Fibroblast of lung (primary cell): ENCODE results near the gene ZAR1L. TPM values are rescaled to one million over a fixed set of nuclear protein-coding genes. Genes with fewer than 3 reads are reported as not detected.
A peak's percentile ranks its signal among the peaks of the same experiment; 100 is the strongest.

Experiments used
- DNase-seq, 2 donors: peaks; one replicate each; pipeline versions ENCODE4 v3.0.0 to v3.0.0-alpha.2; 2010; ENCODE audit warnings: low read depth in 2 of 2
- H2AFZ ChIP-seq: 2 replicates; pipeline ENCODE4 v1.5.1; 2012; ENCODE audit warnings: low read length, control low read depth, inconsistent platforms
- H3K27ac ChIP-seq: 2 replicates; pipeline ENCODE4 v1.5.1; 2011; ENCODE audit warnings: low read length, control low read depth; ENCODE audit not compliant: insufficient read depth
- H3K27me3 ChIP-seq: 2 replicates; pipeline ENCODE4 v1.5.1; 2011; ENCODE audit warnings: mild to moderate bottlenecking, low read length; ENCODE audit not compliant: control insufficient read depth, insufficient read depth
- H3K36me3 ChIP-seq: 2 replicates; pipeline ENCODE4 v1.5.1; 2011; ENCODE audit warnings: low read length; ENCODE audit not compliant: control insufficient read depth, insufficient read depth
- H3K4me1 ChIP-seq: 2 replicates; pipeline ENCODE4 v1.5.1; 2011; ENCODE audit warnings: low read length; ENCODE audit not compliant: control insufficient read depth, insufficient read depth; ENCODE audit errors: extremely low read depth
- H3K4me2 ChIP-seq: 2 replicates; pipeline ENCODE4 v1.5.1; 2011; ENCODE audit warnings: low read length, control low read depth; ENCODE audit not compliant: insufficient read depth; ENCODE audit errors: extremely low read depth
- H3K4me3 ChIP-seq, 4 experiments: fragments of 200-600 bp in 1 of 4; sonication (generic) in 1 of 4; replicated peaks in 1 of 4; 2 replicates each; pipeline ENCODE4 v1.5.1; 2011 to 2016; ENCODE audit warnings: low read length in 4 of 4, low read depth in 3 of 4, mild to moderate bottlenecking in 3 of 4, control low read depth in 2 of 4, inconsistent platforms in 1 of 4, mixed read lengths in 1 of 4; ENCODE audit not compliant: insufficient read depth in 1 of 4; ENCODE audit errors: control extremely low read depth in 1 of 4
- H3K79me2 ChIP-seq: 2 replicates; pipeline ENCODE4 v1.5.1; 2012; ENCODE audit warnings: mild to moderate bottlenecking, low read length, inconsistent platforms; ENCODE audit not compliant: control insufficient read depth, insufficient read depth
- H3K9ac ChIP-seq: 2 replicates; pipeline ENCODE4 v1.5.1; 2011; ENCODE audit warnings: mild to moderate bottlenecking, low read length, control low read depth; ENCODE audit not compliant: insufficient read depth
- H3K9me3 ChIP-seq: 2 replicates; pipeline ENCODE4 v1.5.1; 2012; ENCODE audit warnings: low read depth, low read length; ENCODE audit not compliant: control insufficient read depth, insufficient read depth
- H4K20me1 ChIP-seq: 2 replicates; pipeline ENCODE4 v1.5.1; 2011; ENCODE audit warnings: low read length; ENCODE audit not compliant: control insufficient read depth, insufficient read depth; ENCODE audit errors: extremely low read depth
- EZH2 ChIP-seq: IDR thresholded peaks from 2 replicates; pipeline ENCODE4 v1.5.1; 2012; ENCODE audit warnings: low read length, control low read depth, mild to moderate bottlenecking; ENCODE audit errors: missing control alignments
- polyA plus RNA-seq, 2 donors: library from polyadenylated mRNA; depleted of rRNA in 1 of 2; stranded (reverse) in 1 of 2; unstranded in 1 of 2; fragments of >200 nt; gene quantifications; 2 replicates each; pipeline ENCODE4 v1.2.1, GENCODE V29; 2011 to 2012; ENCODE audit warnings: missing spikeins in 1 of 2
- total RNA-seq: library from RNA; depleted of rRNA; stranded (reverse); fragments of >200 nt; gene quantifications from 2 replicates; pipeline ENCODE4 v1.2.1, GENCODE V29; 2014
- TF ChIP-seq, protein P1 (sequence below), 2 donors: IDR thresholded peaks in 1 of 2; conservative IDR thresholded peaks in 1 of 2; 1 replicate in 1 of 2; 2 replicates in 1 of 2; pipeline ENCODE4 v1.5.1; 2011 to 2012; ENCODE audit warnings: low read length in 2 of 2, control low read depth in 1 of 2, inconsistent platforms in 1 of 2, low read depth in 1 of 2, mild to moderate bottlenecking in 1 of 2

The ZAR1L gene
- total and polyA plus RNA-seq, 2 donors (not counting 1 experiment from before 2014, with no cell fraction given): not detected

DNA sequence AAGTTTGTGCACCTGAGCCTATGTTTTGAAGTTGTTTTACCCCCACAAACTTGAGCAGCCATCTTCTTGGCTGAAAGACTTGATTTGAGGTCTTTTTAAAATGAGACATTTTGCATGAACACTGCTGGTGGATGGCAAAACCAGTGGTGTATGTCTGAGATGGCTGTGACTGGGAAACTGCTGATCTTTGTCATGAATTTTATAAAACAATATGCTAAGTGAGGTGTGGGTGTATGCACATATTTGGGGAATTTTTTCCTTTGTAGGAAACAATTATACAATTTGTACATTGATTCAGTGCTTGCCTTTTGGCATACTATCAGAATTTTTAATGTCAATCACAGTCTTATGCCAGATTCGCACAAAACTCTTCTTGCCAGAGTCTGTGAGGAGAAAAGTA lies 52.5 kb downstream of the ZAR1L start:
- Histone ChIP-seq H2AFZ (no peak overlapping the region), H3K4me2 (no peak overlapping the region), H3K4me1 (peaks cover 11% of the 10 kb centered on the region), H3K79me2 (no peaks in the 10 kb centered on the region), H3K9me3 (no peaks in the 10 kb centered on the region), H3K4me3 (no peak overlapping the region), H3K9ac (no peak overlapping the region), H3K27me3 (no peaks in the 10 kb centered on the region), H4K20me1 (no peaks in the 10 kb centered on the region), H3K27ac (no peak overlapping the region), H3K36me3 (peaks cover 2% of the 10 kb centered on the region)
- no peak for DNase-seq
- TF ChIP-seq, protein P1, sequence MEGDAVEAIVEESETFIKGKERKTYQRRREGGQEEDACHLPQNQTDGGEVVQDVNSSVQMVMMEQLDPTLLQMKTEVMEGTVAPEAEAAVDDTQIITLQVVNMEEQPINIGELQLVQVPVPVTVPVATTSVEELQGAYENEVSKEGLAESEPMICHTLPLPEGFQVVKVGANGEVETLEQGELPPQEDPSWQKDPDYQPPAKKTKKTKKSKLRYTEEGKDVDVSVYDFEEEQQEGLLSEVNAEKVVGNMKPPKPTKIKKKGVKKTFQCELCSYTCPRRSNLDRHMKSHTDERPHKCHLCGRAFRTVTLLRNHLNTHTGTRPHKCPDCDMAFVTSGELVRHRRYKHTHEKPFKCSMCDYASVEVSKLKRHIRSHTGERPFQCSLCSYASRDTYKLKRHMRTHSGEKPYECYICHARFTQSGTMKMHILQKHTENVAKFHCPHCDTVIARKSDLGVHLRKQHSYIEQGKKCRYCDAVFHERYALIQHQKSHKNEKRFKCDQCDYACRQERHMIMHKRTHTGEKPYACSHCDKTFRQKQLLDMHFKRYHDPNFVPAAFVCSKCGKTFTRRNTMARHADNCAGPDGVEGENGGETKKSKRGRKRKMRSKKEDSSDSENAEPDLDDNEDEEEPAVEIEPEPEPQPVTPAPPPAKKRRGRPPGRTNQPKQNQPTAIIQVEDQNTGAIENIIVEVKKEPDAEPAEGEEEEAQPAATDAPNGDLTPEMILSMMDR (conservative IDR thresholded peaks at IDR 0.05 in 1 of 2, IDR thresholded peaks at IDR 0.05 in 1 of 2; ENCODE audit: low read depth in 1 of 2, low read length in 2 of 2): no peak
- TF ChIP-seq EZH2: no peak

DNA sequence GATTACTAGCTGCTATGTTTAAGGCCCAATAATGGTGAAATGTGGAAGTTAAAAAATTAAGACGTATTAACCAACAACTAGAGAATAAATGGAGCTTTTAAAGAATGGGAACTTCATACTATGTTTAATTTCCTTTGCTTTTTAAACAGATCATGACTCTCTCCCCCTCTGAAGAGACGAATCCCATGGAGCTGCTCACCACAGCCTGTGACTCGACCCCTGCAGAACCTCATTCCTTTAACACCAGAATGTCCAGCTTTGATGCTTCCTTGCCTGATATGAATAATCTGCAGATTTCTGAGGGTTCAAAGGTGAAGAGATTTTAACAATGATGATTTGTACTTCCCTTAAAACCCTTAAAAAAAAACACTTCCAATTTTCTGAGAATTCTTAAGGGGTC lies 53.0 kb downstream of the ZAR1L start:
- no peak overlapping the region for H3K27ac ChIP-seq
- peaks cover 2% of the 10 kb centered on the region for H3K36me3 ChIP-seq
- H3K27me3 ChIP-seq: no peaks in the 10 kb centered on the region
- TF ChIP-seq, protein P1 (conservative IDR thresholded peaks at IDR 0.05 in 1 of 2, IDR thresholded peaks at IDR 0.05 in 1 of 2; ENCODE audit: low read depth in 1 of 2, low read length in 2 of 2): no peak
- TF ChIP-seq EZH2: no peak
- no peaks in the 10 kb centered on the region for H4K20me1 ChIP-seq
- no peak overlapping the region for H2AFZ ChIP-seq
- H3K4me1 ChIP-seq: peaks cover 11% of the 10 kb centered on the region
- no peak overlapping the region for H3K4me3 ChIP-seq
- DNase-seq: peak in 1 of 2 donors; percentile 38
- no peaks in the 10 kb centered on the region for H3K79me2 ChIP-seq
- no peak overlapping the region for H3K9ac ChIP-seq
- H3K4me2 ChIP-seq: peak overlapping the region; percentile 8
- H3K9me3 ChIP-seq: no peaks in the 10 kb centered on the region

DNA sequence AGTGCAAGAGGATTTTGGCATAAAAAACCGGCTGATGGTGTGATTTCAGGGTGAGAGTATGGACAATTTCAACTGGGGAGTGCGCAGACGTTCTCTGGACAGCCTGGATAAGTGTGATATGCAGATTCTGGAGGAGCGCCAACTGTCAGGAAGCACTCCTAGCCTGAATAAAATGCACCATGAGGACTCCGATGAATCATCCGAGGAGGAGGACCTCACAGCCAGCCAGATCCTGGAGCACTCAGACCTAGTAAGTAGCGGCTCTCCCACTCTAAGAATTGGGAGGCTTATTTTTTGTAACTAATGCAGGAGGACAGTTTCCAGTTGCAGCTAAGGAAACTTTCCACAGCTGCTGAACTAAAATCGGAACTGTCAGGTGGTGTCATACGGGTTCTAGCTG lies 53.6 kb downstream of the ZAR1L start:
- Histone ChIP-seq H4K20me1 (no peaks in the 10 kb centered on the region), H3K27me3 (no peaks in the 10 kb centered on the region), H3K4me2 (peak overlapping the region; percentile 17), H3K4me1 (peaks cover 11% of the 10 kb centered on the region), H2AFZ (no peak overlapping the region), H3K4me3 (no peak overlapping the region), H3K9ac (no peak overlapping the region), H3K27ac (no peak overlapping the region), H3K9me3 (no peaks in the 10 kb centered on the region), H3K79me2 (no peaks in the 10 kb centered on the region), H3K36me3 (peaks cover 2% of the 10 kb centered on the region)
- DNase-seq: peak; percentile 90 to 95
- no peak for TF ChIP-seq EZH2
- TF ChIP-seq, protein P1 (conservative IDR thresholded peaks at IDR 0.05 in 1 of 2, IDR thresholded peaks at IDR 0.05 in 1 of 2; ENCODE audit: low read depth in 1 of 2, low read length in 2 of 2): no peak
